ENCODE data around the gene FBXL15.

The FBXL15 gene

GRCh38 chr10:102397222-102398171 lies 23.1 kb upstream of the FBXL15 start:
- H3K4me3 ChIP-seq (ENCODE audit: low read depth, low read length) = no peak overlapping the region
- no peak for TF ChIP-seq CTCF (IDR thresholded peaks at IDR 0.05; ENCODE audit: control insufficient read depth, extremely low read depth, insufficient read depth)
- DNase-seq (ENCODE audit: low read depth) = no peak

- H3K4me3 ChIP-seq (ENCODE audit: low read depth, low read length) = peak overlapping the region; percentile 58
- DNase-seq (ENCODE audit: low read depth) = no peak
- TF ChIP-seq CTCF (IDR thresholded peaks at IDR 0.05; ENCODE audit: control insufficient read depth, extremely low read depth, insufficient read depth) = no peak
Measured at GRCh38 chr10:102398172-102399020, 22.2 kb upstream of the FBXL15 start.

GRCh38 chr10:102399217-102400021 lies 21.2 kb upstream of the FBXL15 start:
- H3K4me3 ChIP-seq (ENCODE audit: low read depth, low read length) = peak overlapping the region; percentile 58
- peak; percentile 100 for TF ChIP-seq CTCF (IDR thresholded peaks at IDR 0.05; ENCODE audit: control insufficient read depth, extremely low read depth, insufficient read depth)
- peak; percentile 56 for DNase-seq (ENCODE audit: low read depth)

- TF ChIP-seq CTCF (IDR thresholded peaks at IDR 0.05; ENCODE audit: control insufficient read depth, extremely low read depth, insufficient read depth) = no peak
- H3K4me3 ChIP-seq (ENCODE audit: low read depth, low read length) = peak overlapping the region; percentile 58
- no peak for DNase-seq (ENCODE audit: low read depth)
Measured at GRCh38 chr10:102400076-102400475, 20.6 kb upstream of the FBXL15 start.

- TF ChIP-seq CTCF (IDR thresholded peaks at IDR 0.05; ENCODE audit: control insufficient read depth, extremely low read depth, insufficient read depth) = no peak
- no peak overlapping the region for H3K4me3 ChIP-seq (ENCODE audit: low read depth, low read length)
- no peak for DNase-seq (ENCODE audit: low read depth)
Measured at GRCh38 chr10:102400598-102401341, 19.9 kb upstream of the FBXL15 start.

- no peak for TF ChIP-seq CTCF (IDR thresholded peaks at IDR 0.05; ENCODE audit: control insufficient read depth, extremely low read depth, insufficient read depth)
- no peak for DNase-seq (ENCODE audit: low read depth)
- no peak overlapping the region for H3K4me3 ChIP-seq (ENCODE audit: low read depth, low read length)
Measured at GRCh38 chr10:102401342-102401654, 19.3 kb upstream of the FBXL15 start.

Measured in LNCaP clone FGC (cell line).